ENCODE data around the gene C6orf132.
"Not testable (repeated sequence)": the region's sequence is repeated elsewhere in the genome, so short reads cannot be mapped to it uniquely, and the experiment has no call there.

Gene C6orf132, protein sequence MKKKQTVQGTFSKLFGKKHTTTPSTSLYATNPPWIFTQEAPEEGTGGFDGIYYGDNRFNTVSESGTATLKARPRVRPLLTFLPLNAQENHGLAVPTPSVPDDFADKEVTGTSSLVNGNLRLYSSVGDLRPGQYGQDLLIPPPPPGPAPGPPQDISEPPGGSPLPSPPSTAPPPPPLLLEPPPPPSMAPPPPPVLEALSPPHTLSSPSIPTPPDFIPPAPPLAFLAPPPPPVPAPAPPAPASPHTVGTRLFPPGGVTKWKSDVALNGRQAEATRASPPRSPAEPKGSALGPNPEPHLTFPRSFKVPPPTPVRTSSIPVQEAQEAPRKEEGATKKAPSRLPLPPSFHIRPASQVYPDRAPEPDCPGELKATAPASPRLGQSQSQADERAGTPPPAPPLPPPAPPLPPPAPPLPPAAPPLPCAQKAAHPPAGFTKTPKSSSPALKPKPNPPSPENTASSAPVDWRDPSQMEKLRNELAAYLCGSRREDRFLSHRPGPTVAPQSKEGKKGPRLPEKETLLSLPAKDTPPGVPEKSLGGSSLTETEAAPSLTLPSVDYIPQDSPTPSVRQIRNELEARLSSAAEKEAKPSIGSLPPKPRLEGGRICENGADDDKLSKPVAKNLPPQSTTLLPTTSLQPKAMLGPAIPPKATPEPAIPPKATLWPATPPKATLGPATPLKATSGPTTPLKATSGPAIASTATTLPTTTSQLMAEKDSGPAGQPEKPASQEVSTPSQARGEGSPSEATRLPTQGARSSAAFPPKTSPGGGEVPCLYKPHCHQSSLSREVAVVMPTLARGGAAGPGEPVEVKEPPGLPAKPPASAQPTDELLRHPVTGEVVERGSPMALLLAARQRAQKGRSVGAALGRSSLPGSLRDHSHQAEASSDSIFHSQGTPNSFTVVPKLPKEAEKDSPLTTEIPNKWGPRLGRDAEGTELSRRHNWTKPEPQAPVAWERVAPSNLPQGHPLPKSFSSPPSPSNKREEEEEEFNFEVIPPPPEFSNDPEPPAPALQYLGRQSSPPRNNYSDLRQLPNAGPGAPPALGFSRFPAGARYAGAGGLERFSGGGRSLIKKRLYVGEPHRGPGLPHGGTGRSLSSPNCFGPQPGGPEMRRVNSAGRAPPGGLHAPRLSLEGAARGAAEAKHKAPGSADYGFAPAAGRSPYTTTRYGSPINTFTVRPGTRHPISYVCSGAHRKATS

DNA sequence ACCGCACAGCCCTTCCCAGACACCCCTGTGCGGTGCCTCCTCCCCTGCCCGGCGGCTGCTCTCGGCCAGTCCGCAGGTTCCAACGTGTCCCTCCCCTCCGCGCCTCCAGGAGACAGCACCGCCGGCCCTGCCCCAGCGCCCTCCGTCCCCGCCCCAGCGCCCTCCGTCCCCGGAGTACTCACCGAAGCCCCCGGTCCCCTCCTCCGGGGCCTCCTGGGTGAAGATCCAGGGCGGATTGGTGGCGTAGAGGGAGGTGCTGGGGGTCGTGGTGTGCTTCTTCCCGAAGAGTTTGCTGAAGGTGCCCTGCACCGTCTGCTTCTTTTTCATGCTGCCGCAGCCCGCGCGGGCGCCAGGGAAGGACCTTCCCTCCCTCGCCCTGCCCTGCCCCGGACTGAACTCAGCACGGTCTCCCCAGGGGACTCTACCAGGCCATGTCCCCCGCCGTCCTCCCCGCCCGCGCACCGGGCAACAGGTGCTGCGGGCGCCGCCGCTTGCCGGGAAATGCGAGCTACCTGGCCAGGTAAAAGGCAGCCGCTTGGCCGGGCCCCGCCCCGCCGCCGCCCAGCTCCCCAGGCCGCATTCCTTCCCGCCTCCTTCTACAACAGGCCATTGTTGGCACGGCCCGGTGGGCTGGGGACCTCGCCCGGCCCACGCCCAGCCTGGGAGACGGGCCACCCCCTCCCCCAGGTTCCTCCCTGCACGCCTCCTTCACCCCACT lies at the start of gene C6orf132:
Gene C6orf132, minus strand, starts transcription at position 503 of the 718 bp plus-strand sequence. Its CDS starts 176 bp downstream, at position 327.
- DNase-seq (ENCODE audit: low read depth): peak; percentile 68

GRCh38 chr6:42190554-42191183 lies 48.2 kb upstream of the C6orf132 start:
- DNase-seq (ENCODE audit: low read depth): peak; percentile 86

- DNase-seq (ENCODE audit: low read depth): no peak
These were observed 46.0 kb upstream of the C6orf132 start for GRCh38 chr6:42188406-42188805.

DNA sequence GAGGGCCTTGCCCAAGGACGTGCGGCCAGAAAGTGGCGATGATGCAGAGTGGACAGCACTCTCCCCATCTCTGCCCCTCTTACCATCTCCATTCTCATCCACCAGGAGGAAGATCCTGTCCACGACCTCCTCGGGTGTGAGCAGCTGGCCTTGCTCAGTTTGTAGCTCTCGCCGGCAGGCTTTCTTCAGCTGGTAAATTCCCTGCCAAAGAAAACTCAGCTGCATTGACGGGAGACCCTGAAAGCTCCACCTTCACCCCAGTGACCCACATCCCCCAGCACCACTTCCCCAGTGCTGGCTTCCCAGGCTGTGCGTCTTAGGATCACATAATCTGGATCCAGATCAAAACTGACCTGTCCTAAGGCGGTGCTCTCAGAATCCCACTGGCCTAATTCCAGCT lies 43.2 kb upstream of the C6orf132 start:
- DNase-seq (ENCODE audit: low read depth): no peak

DNA sequence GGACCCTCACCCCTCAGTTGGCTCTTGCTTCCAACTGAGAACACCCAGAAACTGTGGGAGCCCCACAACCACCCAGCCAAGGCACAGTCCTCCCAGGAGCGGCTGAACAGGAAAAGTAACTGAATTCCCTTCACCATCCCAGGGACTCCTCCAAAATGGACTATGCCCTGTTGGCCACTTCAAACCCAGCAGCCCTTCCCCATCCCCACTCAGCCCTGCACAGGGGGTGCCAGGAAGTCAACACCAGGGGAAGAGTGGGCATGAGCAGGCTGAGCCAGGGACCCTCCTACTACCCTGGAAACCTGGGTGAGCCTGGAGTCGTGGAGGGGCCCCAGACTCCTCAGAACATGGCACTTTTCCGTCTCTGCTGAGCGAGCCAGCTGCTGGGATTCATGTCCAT lies 42.1 kb upstream of the C6orf132 start:
- DNase-seq (ENCODE audit: low read depth): no peak

DNA sequence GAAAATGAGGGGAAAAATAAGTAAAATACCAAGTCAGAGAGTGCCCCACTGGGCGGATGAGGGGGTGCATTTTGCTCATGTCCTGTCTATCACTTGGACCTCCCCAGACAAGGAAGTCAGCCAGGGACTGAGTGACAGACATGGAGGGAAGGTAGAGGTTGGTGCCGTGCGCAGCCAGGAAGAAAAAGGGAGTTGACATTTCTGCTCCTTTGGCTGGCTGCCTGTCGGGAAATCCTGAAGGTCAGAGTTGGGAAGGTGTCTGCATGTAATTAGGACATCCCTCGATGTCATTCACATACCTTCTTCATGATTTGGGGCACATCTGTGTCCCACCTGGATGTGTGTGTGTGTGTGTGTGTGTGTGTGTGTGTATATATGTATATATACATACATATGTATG lies 39.7 kb upstream of the C6orf132 start:
- no peak for DNase-seq (ENCODE audit: low read depth)

GRCh38 chr6:42179945-42180313 lies 37.5 kb upstream of the C6orf132 start:
- DNase-seq (ENCODE audit: low read depth): no peak

DNA sequence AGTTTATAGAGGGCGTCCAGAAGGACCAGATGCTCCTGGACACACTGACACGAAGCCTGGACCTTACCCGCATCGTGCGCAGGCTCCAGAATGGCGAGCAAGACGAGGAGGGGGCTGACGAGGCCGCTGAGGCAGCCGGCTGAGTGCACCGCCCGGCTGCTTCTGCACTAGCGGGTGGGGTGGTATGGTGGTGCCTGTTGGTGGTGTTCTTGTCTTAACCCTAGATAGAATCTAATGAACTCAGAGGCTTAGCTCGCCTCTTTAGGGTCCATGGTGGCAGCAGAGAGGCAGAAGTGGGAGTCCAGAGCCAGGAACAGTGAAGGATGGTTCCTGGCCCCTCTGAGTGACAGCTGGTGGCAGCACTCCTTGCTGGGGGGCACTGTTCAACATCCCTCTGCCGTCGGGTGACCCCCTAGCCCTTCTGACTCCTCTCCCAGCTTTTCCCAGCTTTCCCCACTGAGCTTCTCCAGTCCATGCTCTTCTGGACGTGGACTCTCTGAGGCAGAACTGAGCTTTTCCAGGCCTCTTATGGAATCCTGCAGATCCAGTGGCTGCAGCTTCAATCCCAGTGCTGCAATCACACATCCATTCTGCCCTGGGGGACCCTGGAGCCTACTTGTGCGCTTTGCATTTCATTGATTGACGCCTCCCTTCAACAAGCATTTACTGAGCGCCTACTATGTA lies 37.0 kb upstream of the C6orf132 start:
- DNase-seq (ENCODE audit: low read depth): no peak

DNA sequence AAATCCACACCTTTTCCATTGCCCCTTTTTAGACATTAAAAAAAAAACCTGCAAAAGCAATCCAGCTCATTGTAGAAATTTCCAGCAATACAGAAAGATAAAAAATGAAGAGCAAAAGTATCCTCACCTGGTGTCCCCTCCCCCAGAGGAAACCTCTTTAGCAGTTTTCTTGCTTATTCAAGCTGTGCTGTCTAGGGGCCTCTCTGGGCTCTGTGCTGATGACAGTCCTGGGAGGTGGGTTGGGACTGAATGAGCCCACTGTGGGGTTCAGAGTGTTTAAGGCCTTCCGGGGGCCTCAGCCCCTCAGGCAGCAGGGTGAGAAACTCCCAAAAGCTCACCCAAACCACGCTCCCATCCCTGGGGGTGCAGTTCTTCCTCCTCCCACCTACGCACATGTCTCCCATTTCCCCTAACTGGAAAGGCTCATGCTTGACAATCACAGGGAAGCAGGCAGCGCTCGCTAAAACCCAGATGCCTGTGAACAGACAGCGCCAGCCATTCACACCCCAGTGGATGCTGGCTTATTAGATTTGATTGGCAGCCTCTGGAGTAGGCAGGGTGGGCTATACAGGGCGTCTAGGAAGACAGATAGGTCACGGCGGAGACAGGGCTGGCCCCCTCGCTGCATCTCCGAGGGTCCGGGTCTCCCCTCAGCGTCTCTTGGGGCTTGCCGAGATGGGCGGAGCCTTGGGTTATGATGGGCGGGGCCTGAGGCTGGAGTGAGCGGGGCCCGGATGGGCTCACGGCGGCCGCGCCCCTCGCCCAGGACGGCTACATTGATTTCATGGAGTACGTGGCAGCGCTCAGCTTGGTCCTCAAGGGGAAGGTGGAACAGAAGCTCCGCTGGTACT lies 35.3 kb upstream of the C6orf132 start:
- DNase-seq (ENCODE audit: low read depth): no peak

GRCh38 chr6:42176981-42177380 lies 34.6 kb upstream of the C6orf132 start:
- DNase-seq (ENCODE audit: low read depth): no peak

DNA sequence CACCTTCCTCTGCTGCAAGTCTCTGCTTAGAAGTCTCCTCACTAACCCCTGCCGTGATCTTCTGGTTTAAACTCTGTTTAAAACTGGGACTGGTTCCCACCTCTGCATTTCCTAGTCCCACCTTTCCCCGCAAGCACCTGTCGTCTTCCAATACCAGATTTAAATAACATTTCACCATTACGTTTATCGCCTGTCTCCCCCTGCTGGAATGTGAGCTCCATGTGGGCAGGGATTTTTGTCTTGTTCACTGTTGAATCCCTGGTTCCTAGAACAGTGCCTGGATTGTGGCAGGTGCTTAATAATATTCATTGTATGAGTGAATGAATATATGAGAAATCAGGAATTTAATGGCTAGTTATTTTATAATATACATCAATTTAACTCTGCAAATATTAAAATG lies 33.4 kb upstream of the C6orf132 start:
- no peak for DNase-seq (ENCODE audit: low read depth)

- no peak for DNase-seq (ENCODE audit: low read depth)
These were observed 30.7 kb upstream of the C6orf132 start, which contains the start of gene GUCA1A for GRCh38 chr6:42173101-42173500. Gene GUCA1A, plus strand, starts transcription at chr6:42173364. Its CDS starts 250 bp downstream, at chr6:42173614.

- no peak for DNase-seq (ENCODE audit: low read depth)
These were observed 29.6 kb upstream of the C6orf132 start for GRCh38 chr6:42171813-42172581.

- not testable (repeated sequence) for DNase-seq (ENCODE audit: low read depth)
These were observed 27.4 kb upstream of the C6orf132 start for GRCh38 chr6:42169780-42170179.

DNA sequence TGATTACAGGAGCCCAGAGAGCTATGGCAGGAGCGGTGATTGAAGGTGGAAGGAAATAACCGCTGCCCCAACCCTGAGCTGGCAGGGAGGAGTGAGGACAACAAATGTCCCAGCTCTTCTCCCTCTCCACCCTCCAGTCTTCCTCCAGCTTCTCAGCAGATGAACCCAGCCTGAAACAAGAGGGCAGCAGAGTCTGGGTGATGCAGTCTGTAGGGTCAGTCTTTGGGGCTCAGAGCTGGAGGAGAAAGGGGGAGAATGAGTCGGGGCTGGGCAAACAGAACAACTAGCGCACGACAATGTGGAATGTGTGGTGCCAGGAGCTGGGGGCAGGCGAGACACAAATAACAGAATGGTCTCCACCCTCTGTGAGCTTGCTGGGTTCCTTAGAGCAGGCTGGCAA lies 26.2 kb upstream of the C6orf132 start:
- DNase-seq (ENCODE audit: low read depth): no peak

DNA sequence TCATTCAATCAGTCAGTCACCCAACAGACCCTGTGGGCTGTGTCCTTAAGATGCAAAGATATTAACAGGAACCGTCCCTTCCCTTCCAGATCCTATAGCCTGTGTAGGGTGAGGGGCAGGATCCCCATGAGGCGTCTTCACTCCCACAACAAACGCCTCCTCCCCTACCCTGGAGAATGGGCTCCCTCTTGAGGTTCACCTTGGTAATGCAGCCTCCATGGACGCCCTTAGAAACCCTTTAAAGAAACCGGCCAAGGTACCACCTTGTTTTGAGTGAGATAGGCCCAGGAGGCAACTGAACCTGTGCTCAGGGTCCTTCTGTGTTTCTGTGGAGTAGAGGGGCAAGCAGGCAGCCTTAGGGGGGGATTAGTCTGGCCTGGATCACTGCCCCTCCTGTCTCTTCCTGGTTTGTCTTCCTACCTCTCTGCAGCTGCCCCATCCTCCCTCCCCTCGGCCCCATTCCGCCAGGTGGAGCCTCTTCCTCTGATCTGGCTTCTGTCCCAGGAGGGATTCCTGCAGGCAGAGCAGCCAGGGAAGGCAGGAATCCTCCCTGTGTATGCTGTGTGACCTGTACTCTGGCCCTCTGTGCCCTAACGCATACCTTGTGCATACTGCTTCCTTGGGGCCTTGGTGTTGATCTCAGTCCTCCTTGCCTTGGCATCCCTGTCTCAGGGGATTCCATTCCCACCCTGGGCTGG lies 24.2 kb upstream of the C6orf132 start:
- DNase-seq (ENCODE audit: low read depth): peak; percentile 57

GRCh38 chr6:42165016-42165415 lies 22.6 kb upstream of the C6orf132 start:
- DNase-seq (ENCODE audit: low read depth): no peak

DNA sequence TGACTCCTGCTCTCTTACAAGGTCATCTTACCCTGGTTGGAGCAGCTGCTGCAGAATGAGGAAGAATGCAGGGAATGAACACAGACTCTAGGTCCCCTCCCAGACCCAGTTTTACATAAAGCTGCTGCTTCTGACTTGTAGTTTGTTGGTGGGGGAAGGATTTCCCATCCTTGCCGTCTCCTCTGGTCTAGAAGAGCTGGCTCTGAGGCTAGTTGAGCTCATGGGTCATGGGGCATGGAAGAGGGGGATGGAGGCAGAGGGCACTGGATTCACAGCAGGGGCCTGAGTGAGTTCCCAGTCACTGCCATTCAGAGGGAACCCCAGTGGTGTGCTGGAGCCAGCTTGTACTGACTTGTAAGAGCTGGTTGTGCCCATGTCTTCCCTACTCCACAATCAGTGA lies 21.6 kb upstream of the C6orf132 start:
- DNase-seq (ENCODE audit: low read depth): peak; percentile 59
